SK-N-DZ (cell line): Measurements from ENCODE around the gene KNTC1.
"Not testable (repeated sequence)": the region's sequence is repeated elsewhere in the genome, so short reads cannot be mapped to it uniquely, and the experiment has no call there.

Source experiments
- DNase-seq: peaks from one replicate; pipeline ENCODE4 v3.0.0-alpha.2; 2015; ENCODE audit warnings: low spot score
- small RNA-seq, 2 experiments: library from RNA; depleted of rRNA; stranded (forward); fragments of <200 nt; gene quantifications; one replicate each; pipeline ENCODE3, GENCODE V24; 2014

KNTC1 gene

GRCh38 chr12:122653291-122653690 is 126.2 kb downstream of the KNTC1 start:
- not testable (repeated sequence) for DNase-seq

- no peak for DNase-seq
These were observed 129.2 kb downstream of the KNTC1 start for GRCh38 chr12:122656298-122656697.

GRCh38 chr12:122659579-122659978 is 132.5 kb downstream of the KNTC1 start:
- DNase-seq: no peak

- DNase-seq: no peak
These were observed 134.2 kb downstream of the KNTC1 start for GRCh38 chr12:122661246-122661645.

DNA sequence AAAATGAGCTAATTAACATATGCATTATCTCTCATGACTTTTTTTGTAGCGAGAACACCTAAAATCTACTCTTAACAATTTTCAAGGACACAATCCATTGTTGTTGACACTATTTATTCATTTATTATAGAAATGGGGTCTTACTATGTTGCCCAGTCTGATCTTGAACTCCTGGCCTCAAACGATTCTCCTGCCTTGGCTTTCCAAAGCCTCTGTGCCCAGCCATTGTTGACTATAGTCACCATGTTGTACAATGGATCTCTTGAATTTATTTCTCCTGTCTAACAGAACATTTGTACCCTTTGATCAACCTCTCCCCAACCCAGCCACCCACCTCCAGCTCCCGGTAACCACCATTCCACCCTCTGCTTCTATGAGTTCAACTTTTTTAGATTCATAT is 134.9 kb downstream of the KNTC1 start:
- no peak for DNase-seq

DNA sequence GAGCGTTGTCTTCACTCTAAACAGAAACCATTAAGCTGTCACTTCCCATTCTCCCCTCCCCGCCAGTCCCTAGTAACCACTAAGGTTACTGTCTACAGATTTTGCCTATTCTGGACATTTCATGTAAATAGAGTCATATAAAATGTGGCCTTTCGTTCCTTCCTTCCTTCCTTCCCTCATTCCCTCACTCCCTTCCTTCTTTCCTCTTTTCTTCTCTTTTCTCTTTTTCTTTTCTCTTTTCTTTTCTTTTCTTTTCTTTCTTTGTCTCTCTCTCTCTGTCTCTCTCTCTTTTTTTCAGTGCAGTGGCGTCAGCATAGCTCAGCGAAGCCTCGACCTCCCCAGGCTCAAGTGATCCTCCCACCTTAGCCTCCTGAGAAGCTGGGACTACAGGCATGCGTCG is 138.3 kb downstream of the KNTC1 start:
- DNase-seq: no peak

DNA sequence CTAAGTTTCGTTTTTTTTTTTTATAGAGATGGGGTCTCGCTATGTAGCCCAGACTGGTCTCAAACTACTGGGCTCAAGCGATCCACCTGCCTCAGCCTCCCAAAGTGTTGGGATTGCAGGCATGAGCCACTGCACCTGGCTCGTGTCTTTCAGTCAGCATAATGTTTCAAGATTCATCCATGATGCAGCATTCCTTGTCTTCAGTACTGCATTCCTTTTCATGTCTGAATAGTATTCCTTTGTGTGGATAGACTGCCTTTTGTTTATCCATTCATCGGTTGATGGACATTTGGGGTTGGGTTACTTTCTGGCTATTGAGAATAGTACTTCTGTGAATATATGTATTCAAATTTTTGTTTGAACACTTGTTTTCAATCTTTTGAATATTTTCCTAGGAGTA is 138.7 kb downstream of the KNTC1 start:
- DNase-seq: no peak

- DNase-seq: no peak
These were observed 141.2 kb downstream of the KNTC1 start for GRCh38 chr12:122668268-122668667.

DNA sequence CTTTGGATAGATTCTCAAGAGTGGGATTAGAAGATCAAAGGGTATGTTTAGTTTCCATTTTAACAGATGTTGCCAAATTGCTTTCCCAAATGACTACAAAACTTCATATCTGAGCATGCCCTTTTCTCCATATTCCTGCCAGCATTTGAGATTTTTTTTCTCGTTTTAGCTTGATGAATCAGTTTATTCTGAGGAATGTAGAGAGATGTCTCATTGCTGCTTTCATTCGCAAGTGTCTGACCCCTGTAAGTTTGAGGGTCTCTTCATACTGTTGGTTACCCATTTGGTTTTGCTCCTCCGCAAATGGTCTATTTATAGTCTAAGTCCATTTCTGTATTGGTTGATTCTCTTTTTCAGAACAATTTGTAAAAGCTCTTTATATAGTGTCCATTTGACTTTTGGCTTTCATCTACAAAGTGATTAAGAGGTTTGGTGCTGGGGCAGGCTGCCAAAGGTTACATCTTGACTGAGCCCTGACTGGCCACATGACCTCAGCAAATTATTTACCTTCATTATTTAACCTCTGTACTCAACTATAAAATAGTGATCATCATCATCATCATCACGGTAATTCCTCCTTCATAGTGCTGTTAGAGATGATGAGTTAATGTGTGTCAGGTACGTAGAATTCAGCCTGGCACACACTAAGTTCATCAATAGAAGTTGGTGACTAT is 142.5 kb downstream of the KNTC1 start:
- DNase-seq: no peak

DNA sequence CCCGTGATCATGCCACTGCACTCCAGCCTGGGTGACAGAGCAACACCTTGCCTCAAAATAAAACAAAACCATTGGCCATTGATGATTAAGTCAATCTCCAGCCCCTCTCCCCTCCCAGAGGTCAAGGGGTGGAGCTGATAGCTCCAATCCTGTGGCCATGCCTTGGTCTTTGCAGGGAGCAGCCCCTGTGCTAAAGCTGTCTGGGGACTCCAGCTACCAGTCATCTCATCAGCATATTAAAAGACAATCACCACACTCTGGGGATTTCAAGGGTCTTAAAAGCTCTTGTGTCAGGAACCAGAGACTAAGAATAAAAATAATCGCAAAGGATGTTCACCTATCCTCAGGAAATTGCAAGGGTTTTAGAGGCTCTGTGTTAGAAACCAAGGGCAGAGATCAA is 145.5 kb downstream of the KNTC1 start:
- DNase-seq: no peak

Small RNA genes lying within 50 kb of the gene (small RNA-seq; reads per million reads assigned to genes)
- 0 reads per million in 2 experiments for gene AC026333.1
- 0.08 to 0.49 reads per million in 2 experiments for gene RF00411
